Coronary artery (tissue), 2 donors: ENCODE measurements around the gene GPR137.

Experiments
- DNase-seq: peaks from one replicate; pipeline ENCODE4 v3.0.0-alpha.2; 2017; ENCODE audit warnings: low spot score
- H3K27ac ChIP-seq, 2 donors: fragments of 200-600 bp; sonication (generic); one replicate each; pipeline ENCODE4 v1.5.1; 2016 to 2019
- H3K4me3 ChIP-seq: fragments of 200-600 bp; sonication (generic); 2 replicates; pipeline ENCODE4 v1.5.1; 2016; ENCODE audit warnings: mild to moderate bottlenecking, moderate library complexity
- CTCF ChIP-seq: fragments of 200-600 bp; sonication (generic); IDR thresholded peaks from one replicate; pipeline ENCODE4 v1.5.1; 2019; ENCODE audit warnings: antibody characterized with exemption

GPR137 gene

GRCh38 chr11:64259533-64260067 is 26.0 kb upstream of the GPR137 start:
- Histone ChIP-seq H3K27ac (no peak overlapping the region), H3K4me3 (no peak overlapping the region)
- DNase-seq = no peak
- no peak for TF ChIP-seq CTCF

- DNase-seq = no peak
- H3K27ac ChIP-seq = no peak overlapping the region
- no peak for TF ChIP-seq CTCF
- no peak overlapping the region for H3K4me3 ChIP-seq
These were observed 25.4 kb upstream of the GPR137 start for GRCh38 chr11:64260147-64260708.

- no peak for TF ChIP-seq CTCF
- Histone ChIP-seq H3K27ac (no peak overlapping the region), H3K4me3 (no peak overlapping the region)
- no peak for DNase-seq
These were observed 24.0 kb upstream of the GPR137 start for GRCh38 chr11:64261556-64262080.

- TF ChIP-seq CTCF = no peak
- DNase-seq = no peak
- Histone ChIP-seq H3K27ac (no peak overlapping the region), H3K4me3 (no peak overlapping the region)
These were observed 23.2 kb upstream of the GPR137 start for GRCh38 chr11:64262271-64263002.

GRCh38 chr11:64263021-64263946 is 22.4 kb upstream of the GPR137 start:
- H3K4me3 ChIP-seq = no peak overlapping the region
- no peak overlapping the region for H3K27ac ChIP-seq
- no peak for TF ChIP-seq CTCF
- no peak for DNase-seq

GRCh38 chr11:64263947-64264317 is 21.7 kb upstream of the GPR137 start:
- TF ChIP-seq CTCF = no peak
- no peak for DNase-seq
- H3K27ac ChIP-seq = no peak overlapping the region
- no peak overlapping the region for H3K4me3 ChIP-seq
